B cell (primary cell): ENCODE results near the gene IZUMO1. TPM values are rescaled to one million over a fixed set of nuclear protein-coding genes. Genes with fewer than 3 reads are reported as not detected.
A peak's percentile ranks its signal among the peaks of the same experiment; 100 is the strongest.

Experiments used
- ATAC-seq: fragments of 200-7000 bp; cut with Tn5 transposase; one replicate; pipeline ENCODE4 v1.10.0; 2021; ENCODE audit warnings: low read depth, mild to moderate bottlenecking, moderate number of reproducible peaks, moderate library complexity
- CTCF ChIA-PET: fragments of 350-600 bp; sonication (Branson Sonifier 250); formaldehyde crosslinking; loops from one replicate; lab custom pipeline; 2021; ENCODE audit warnings: antibody characterized with exemption, inconsistent platforms; lab: Charles Lee
- POLR2A ChIA-PET: fragments of 350-600 bp; sonication (Branson Sonifier 250); formaldehyde crosslinking; loops from one replicate; lab custom pipeline; 2021; ENCODE audit warnings: antibody characterized with exemption; lab: Charles Lee
- DNase-seq: peaks from one replicate; pipeline ENCODE4 v3.0.0; 2013
- H2AFZ ChIP-seq: 2 replicates; pipeline ENCODE4 v1.6.1; 2012; ENCODE audit warnings: mild to moderate bottlenecking, low read depth, low read length; ENCODE audit not compliant: insufficient read depth, poor library complexity, severe bottlenecking
- H3K27ac ChIP-seq, 2 donors: 1 replicate in 1 of 2; 2 replicates in 1 of 2; pipeline ENCODE4 v1.5.1; 2012 to 2013; ENCODE audit warnings: low read length in 2 of 2, mild to moderate bottlenecking in 2 of 2, moderate library complexity in 1 of 2
- H3K27me3 ChIP-seq, 4 experiments: fragments of 200-600 bp in 1 of 4; sonication (generic) in 1 of 4; replicated peaks in 1 of 4; 1 replicate in 2 of 4; 2 replicates in 2 of 4; pipeline versions ENCODE4 v1.6.1 to v1.7.0; 2013 to 2016; ENCODE audit warnings: low read length in 3 of 4, mild to moderate bottlenecking in 2 of 4, mixed read lengths in 1 of 4, moderate library complexity in 1 of 4; ENCODE audit not compliant: insufficient read depth in 4 of 4, control insufficient read depth in 3 of 4; ENCODE audit errors: control extremely low read depth in 1 of 4
- H3K36me3 ChIP-seq, 2 experiments: replicated peaks in 1 of 2; 1 replicate in 1 of 2; 2 replicates in 1 of 2; pipeline versions ENCODE4 v1.6.1 to v1.7.1; 2013; ENCODE audit warnings: low read length in 1 of 2; ENCODE audit not compliant: insufficient read depth in 2 of 2, control insufficient read depth in 1 of 2; ENCODE audit errors: control extremely low read depth in 1 of 2, extremely low read depth in 1 of 2
- H3K4me1 ChIP-seq, 2 donors: fragments of 200-600 bp in 1 of 2; sonication (generic) in 1 of 2; 1 replicate in 1 of 2; 2 replicates in 1 of 2; pipeline versions ENCODE4 v1.5.1 to v1.6.1; 2013 to 2017; ENCODE audit warnings: low read length in 2 of 2; ENCODE audit not compliant: control insufficient read depth in 2 of 2, insufficient read depth in 2 of 2
- H3K4me2 ChIP-seq: replicated peaks from 2 replicates; pipeline ENCODE3; 2012; ENCODE audit warnings: mild to moderate bottlenecking, low read depth, low read length; ENCODE audit not compliant: poor library complexity, severe bottlenecking
- H3K4me3 ChIP-seq, 5 experiments: fragments of 200-600 bp in 1 of 5; sonication (generic) in 1 of 5; 1 replicate in 3 of 5; 2 replicates in 2 of 5; pipeline versions ENCODE4 v1.5.1 to v1.7.0; 2011 to 2016; ENCODE audit warnings: low read length in 4 of 5, mild to moderate bottlenecking in 4 of 5, low read depth in 2 of 5, control low read depth in 1 of 5, moderate library complexity in 1 of 5; ENCODE audit not compliant: insufficient read depth in 1 of 5; ENCODE audit errors: control extremely low read depth in 1 of 5, extremely low read depth in 1 of 5
- H3K79me2 ChIP-seq: fragments of 200-600 bp; sonication (generic); one replicate; pipeline ENCODE4 v1.6.0; 2016; ENCODE audit warnings: low read length; ENCODE audit not compliant: control insufficient read depth, insufficient read depth
- H3K9ac ChIP-seq: fragments of 200-600 bp; sonication (generic); 2 replicates; pipeline ENCODE4 v1.6.1; 2017; ENCODE audit warnings: mild to moderate bottlenecking, low read length, moderate library complexity
- H3K9me3 ChIP-seq, 3 donors: one replicate each; pipeline versions ENCODE4 v1.6.1 to v1.7.1; 2013; ENCODE audit warnings: low read length in 2 of 3; ENCODE audit not compliant: control insufficient read depth in 2 of 3, insufficient read depth in 1 of 3; ENCODE audit errors: control extremely low read depth in 1 of 3
- H4K20me1 ChIP-seq: 2 replicates; pipeline ENCODE4 v1.6.0; 2012; ENCODE audit warnings: mild to moderate bottlenecking, low read length; ENCODE audit not compliant: insufficient read depth, control insufficient read depth, poor library complexity, severe bottlenecking
- H3K27ac Mint-ChIP-seq: one replicate; pipeline ENCODE4 v1.8.0; 2021; ENCODE audit warnings: mixed read lengths
- H3K27me3 Mint-ChIP-seq: one replicate; pipeline ENCODE4 v1.8.0; 2021; ENCODE audit warnings: mixed read lengths
- H3K4me1 Mint-ChIP-seq: one replicate; pipeline ENCODE4 v1.8.0; 2021; ENCODE audit warnings: mixed read lengths
- H3K4me3 Mint-ChIP-seq: one replicate; pipeline ENCODE4 v1.8.0; 2021; ENCODE audit warnings: mixed read lengths
- H3K9me3 Mint-ChIP-seq: one replicate; pipeline ENCODE4 v1.8.0; 2022; ENCODE audit warnings: mixed read lengths; ENCODE audit not compliant: insufficient read depth
- EZH2 ChIP-seq: IDR thresholded peaks from 2 replicates; pipeline ENCODE4 v1.6.1; 2012; ENCODE audit warnings: borderline replicate concordance, low read depth, mild to moderate bottlenecking, moderate library complexity, low read length; ENCODE audit not compliant: insufficient read depth, poor library complexity, severe bottlenecking
- WGBS: methylation state at CpG from one replicate; pipeline ENCODE4 v1.1.5; 2013; ENCODE audit warnings: missing lambda C conversion rate; ENCODE audit not compliant: insufficient coverage; 5-methylcytosine and 5-hydroxymethylcytosine counted together
- intact Hi-C: fragments of 100-400 bp; cut with micrococcal nuclease; formaldehyde crosslinking; loops from one replicate; pipeline ENCODE4 v1.10.0; 2022
- polyA plus RNA-seq: library from polyadenylated mRNA; depleted of rRNA; stranded (reverse); fragments of >200 nt; gene quantifications from 2 replicates; pipeline ENCODE4 v1.2.3, GENCODE V29; 2012
- total RNA-seq, 2 donors: library from RNA; stranded (reverse); fragments of 120-200 nt in 1 of 2; gene quantifications; 1 replicate in 1 of 2; 2 replicates in 1 of 2; pipeline versions ENCODE4 v1.2.3 to v1.2.4, GENCODE V29; 2013 to 2022
- TF ChIP-seq, protein P1 (sequence below): fragments of 200-600 bp; IDR thresholded peaks from one replicate; pipeline ENCODE4 v1.8.0; 2022; ENCODE audit warnings: antibody characterized with exemption, mild to moderate bottlenecking

IZUMO1 gene
- total and polyA plus RNA-seq, 2 donors (not counting 1 experiment from before 2014, with no cell fraction given), result not detected

DNA sequence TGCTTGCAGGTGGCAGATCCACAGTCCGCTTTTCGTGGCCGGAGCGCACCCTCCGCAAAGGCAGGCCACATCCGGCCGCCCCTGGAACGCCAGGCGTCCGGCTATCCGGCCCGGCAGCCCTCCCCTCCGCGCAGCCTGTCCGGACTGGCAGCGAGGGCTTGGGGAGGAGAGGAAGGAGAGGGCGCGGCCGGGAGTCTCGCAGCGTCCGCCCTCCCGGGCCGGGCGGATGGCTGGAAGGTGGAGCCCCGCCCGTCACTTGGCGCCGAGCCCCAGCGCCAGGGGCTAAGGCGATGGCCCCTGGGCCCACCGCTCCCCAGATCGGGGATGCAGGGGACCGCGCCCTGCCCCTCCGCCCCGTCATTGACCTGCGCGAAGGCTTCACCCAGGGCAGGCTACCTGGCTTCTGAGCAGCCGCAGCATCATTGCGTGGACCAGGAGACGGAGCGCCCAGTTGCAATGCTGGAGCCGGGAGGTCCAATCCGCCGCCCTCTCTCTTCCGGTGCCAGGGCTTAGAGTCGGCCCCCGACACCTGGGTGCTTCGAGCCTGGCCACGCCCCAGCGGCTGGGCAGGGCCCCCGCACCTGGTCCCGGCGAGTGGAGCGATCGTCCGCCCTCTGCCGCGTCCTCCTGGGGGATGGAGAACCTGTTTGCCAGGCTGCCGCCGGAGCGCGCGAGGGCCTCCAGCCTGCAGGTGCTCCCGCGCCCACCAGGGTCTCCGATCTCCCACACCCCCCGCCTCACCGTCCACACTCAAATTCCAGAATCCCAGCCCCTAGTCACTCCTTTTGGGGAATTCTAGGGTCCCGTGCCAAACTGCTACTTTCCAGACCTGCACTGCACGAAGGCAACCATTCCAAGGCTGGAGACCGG is 6.0 kb upstream of the IZUMO1 start, which contains the start of gene FUT1:
Gene FUT1 (minus strand): TSS at position 146 of the 870 bp plus-strand sequence. CDS start 1,360 bp downstream, outside the sequence.
- no peak within 1 kb of the TSS for H3K27ac ChIP-seq
- DNase-seq (peak; percentile 58), ATAC-seq (peak; percentile 66)
- intact Hi-C loops, result no loop called here
- no peaks in the 10 kb centered on the region for H4K20me1 ChIP-seq
- H3K4me3 ChIP-seq, result peak within 1 kb of the TSS in 4 of 5 experiments; percentile 13 to 52 (median 40)
- peaks cover 15 to 16% of the 10 kb centered on the region in 2 donors for H3K4me1 ChIP-seq
- 2% methylated on average over 73 of the region's 73 CpGs for WGBS
- Mint-ChIP-seq H3K27ac (no peak within 1 kb of the TSS), H3K27me3 (peaks cover 33% of the 10 kb centered on the region), H3K4me3 (peak within 1 kb of the TSS; percentile 78), H3K4me1 (peaks cover 16% of the 10 kb centered on the region), H3K9me3 (no peaks in the 10 kb centered on the region)
- peaks cover 0 to 10% (median 0%) of the 10 kb centered on the region in 3 donors for H3K9me3 ChIP-seq
- ChIA-PET CTCF (interaction anchor here (0.6 kb wide), 1 partner anchor 74 kb away, joined by 3 read pairs; no protein-coding TSS in a partner anchor), POLR2A (no interaction called here)
- H3K79me2 ChIP-seq, result no peaks in the 10 kb centered on the region
- H3K36me3 ChIP-seq, result no peaks in the 10 kb centered on the region
- peaks cover 0 to 67% (median 20%) of the 10 kb centered on the region in 4 experiments for H3K27me3 ChIP-seq
- peak within 1 kb of the TSS; percentile 89 for H3K4me2 ChIP-seq
- peak within 1 kb of the TSS; percentile 58 for H2AFZ ChIP-seq
- no peak for TF ChIP-seq EZH2
- TF ChIP-seq, protein P1, sequence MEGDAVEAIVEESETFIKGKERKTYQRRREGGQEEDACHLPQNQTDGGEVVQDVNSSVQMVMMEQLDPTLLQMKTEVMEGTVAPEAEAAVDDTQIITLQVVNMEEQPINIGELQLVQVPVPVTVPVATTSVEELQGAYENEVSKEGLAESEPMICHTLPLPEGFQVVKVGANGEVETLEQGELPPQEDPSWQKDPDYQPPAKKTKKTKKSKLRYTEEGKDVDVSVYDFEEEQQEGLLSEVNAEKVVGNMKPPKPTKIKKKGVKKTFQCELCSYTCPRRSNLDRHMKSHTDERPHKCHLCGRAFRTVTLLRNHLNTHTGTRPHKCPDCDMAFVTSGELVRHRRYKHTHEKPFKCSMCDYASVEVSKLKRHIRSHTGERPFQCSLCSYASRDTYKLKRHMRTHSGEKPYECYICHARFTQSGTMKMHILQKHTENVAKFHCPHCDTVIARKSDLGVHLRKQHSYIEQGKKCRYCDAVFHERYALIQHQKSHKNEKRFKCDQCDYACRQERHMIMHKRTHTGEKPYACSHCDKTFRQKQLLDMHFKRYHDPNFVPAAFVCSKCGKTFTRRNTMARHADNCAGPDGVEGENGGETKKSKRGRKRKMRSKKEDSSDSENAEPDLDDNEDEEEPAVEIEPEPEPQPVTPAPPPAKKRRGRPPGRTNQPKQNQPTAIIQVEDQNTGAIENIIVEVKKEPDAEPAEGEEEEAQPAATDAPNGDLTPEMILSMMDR, result no peak
- H3K9ac ChIP-seq, result peak within 1 kb of the TSS; percentile 52
